AG10803 (cell line): ENCODE data around the gene GSTM4.
"Not testable (repeated sequence)": the region's sequence is repeated elsewhere in the genome, so short reads cannot be mapped to it uniquely, and the experiment has no call there.

Experiments used
- DNase-seq: peaks from one replicate; pipeline ENCODE4 v3.0.0; 2010; ENCODE audit warnings: low read depth
- H3K4me3 ChIP-seq: 2 replicates; pipeline ENCODE4 v1.5.1; 2011; ENCODE audit warnings: mild to moderate bottlenecking, low read length, control low read depth
- TF ChIP-seq, protein P1 (sequence below): conservative IDR thresholded peaks from 2 replicates; pipeline ENCODE4 v1.5.1; 2011; ENCODE audit warnings: mild to moderate bottlenecking, low read length, control low read depth, inconsistent platforms

Gene GSTM4

DNA sequence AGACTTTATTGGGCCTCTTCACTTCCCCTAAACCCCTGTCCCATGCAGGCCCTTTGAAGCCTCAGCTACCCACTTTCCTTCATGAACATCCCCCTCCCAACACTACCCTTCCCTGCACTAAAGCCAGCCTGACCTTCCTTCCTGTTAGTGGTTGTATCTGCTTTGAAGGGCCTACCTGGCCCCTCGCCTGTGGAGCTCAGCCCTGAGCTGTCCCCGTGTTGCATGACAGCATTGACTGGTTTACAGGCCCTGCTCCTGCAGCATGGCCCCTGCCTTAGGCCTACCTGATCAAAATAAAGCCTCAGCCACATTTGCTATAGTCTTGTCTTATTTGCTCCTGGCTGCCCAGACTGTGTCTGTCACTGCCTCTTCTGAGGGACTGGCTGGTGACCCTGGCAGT, 5.5 kb downstream of the GSTM4 start:
- no peak for DNase-seq
- no peak overlapping the region for H3K4me3 ChIP-seq
- TF ChIP-seq, protein P1, sequence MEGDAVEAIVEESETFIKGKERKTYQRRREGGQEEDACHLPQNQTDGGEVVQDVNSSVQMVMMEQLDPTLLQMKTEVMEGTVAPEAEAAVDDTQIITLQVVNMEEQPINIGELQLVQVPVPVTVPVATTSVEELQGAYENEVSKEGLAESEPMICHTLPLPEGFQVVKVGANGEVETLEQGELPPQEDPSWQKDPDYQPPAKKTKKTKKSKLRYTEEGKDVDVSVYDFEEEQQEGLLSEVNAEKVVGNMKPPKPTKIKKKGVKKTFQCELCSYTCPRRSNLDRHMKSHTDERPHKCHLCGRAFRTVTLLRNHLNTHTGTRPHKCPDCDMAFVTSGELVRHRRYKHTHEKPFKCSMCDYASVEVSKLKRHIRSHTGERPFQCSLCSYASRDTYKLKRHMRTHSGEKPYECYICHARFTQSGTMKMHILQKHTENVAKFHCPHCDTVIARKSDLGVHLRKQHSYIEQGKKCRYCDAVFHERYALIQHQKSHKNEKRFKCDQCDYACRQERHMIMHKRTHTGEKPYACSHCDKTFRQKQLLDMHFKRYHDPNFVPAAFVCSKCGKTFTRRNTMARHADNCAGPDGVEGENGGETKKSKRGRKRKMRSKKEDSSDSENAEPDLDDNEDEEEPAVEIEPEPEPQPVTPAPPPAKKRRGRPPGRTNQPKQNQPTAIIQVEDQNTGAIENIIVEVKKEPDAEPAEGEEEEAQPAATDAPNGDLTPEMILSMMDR: no peak

DNA sequence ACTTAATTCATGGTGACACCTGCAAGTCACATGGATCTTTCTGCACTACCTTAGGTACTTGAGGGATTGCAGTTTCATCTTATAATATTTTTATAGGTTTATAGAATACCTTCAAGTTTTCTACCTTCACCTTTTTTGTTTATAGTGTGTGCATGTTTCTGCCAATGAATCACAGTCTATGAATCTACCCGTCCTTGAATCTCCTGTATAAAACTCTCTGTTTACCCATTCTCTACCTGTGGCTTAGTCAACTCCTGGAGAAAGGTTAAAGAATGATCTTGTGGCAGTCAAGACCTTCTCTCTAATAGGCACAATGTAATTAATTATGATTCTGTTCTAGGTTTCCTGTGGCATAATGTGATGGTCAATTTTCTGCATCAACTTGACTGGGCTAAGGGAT, 8.8 kb downstream of the GSTM4 start:
- no peak for DNase-seq
- no peak overlapping the region for H3K4me3 ChIP-seq
- TF ChIP-seq, protein P1: no peak

DNA sequence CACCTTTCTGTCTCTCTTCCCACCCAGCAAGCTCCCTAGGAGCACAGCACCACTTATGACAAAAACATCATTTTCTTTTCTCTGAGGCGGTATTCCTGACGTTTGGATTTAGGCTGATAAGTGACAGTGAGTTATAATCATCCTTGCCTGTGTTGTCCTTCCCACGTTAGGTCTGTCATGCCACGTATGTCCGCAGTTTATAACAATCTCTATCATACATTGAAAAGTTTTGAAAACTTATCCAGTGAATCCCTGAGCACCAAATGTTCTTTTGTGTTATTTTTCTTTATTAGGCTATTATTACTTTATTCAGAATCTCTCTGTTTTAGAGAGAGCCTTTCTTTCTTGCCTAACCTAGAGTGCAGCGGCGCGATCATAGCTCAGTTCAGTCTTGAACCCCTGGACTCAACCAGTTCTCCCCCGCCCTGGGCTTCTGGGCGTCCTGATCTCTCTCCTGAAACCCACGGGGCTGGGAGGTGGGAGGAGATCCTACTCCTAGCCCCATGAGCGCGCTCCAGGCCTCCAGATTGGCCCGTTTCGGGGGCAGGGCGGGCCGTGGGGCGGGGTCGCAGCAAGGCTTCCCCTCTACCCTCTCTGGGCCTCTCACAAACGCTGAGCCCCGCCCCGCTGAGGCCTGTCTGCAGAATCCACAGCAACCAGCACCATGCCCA, 11.7 kb downstream of the GSTM4 start, which contains the start of gene GSTM2:
TSS of gene GSTM2 (plus strand) at position 606 of the 671 bp plus-strand sequence. CDS start at position 665, 59 bp downstream.
- TF ChIP-seq, protein P1: no peak
- peak within 1 kb of the TSS; percentile 68 for H3K4me3 ChIP-seq
- DNase-seq: peak; percentile 81

DNA sequence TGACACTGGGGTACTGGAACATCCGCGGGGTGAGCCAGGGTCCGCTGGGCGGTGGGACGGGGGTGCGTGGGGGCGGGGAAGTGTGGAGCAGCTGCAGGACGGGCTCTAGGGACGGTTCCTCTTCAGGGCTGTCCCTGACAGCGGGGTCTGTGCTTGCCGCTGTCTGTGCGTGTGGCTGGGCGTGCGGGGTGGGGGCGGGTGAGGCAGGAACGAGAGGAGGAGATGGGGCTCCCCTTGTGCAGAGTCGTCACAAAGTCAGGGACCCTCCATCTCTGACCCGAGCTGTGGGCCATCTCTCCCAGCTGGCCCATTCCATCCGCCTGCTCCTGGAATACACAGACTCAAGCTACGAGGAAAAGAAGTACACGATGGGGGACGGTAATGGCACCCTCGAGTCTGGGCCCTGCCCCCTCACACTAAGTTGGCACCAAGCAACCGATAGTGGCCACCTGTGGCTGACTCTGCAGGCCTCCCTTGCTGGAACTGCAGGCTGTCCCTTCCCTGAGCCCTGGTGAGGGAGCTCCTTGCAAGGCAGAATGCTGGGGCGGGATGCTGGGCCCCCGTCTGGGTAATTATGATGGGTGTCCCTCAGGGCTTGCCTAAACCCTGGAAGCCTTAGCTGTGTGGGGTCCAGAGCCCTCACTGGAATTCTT, 12.3 kb downstream of the GSTM4 start:
- peak overlapping the region; percentile 68 for H3K4me3 ChIP-seq
- DNase-seq: no peak
- TF ChIP-seq, protein P1: no peak

DNA sequence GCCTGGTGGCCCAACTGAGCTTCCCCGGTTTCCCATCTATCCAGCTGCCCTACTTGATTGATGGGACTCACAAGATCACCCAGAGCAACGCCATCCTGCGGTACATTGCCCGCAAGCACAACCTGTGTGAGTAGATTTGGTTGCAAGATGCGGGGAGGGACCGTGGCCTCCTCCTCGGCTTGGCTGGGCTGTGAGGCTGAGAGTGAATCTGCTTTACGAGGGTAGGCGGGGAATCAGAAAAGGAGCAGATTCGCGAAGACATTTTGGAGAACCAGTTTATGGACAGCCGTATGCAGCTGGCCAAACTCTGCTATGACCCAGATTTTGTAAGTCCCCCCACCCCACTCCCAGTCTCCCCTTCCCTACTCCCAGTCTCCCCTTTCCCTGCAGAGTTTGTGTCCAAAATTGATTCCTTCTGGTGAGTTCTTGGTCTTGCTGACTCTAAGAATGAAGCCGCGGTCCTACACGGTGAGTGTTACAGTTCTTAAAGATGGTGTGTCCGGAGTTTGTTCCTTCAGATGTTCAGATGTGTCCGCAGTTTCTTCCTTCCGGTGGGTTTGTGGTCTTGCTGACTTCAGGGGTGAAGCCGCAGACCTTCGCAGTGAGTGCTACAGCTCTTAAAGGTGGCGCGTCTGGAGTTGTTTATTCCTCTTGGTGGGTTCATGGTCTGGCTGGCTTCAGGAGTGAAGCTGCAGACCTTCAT, 13.5 kb downstream of the GSTM4 start:
- no peak for DNase-seq
- TF ChIP-seq, protein P1: no peak
- no peak overlapping the region for H3K4me3 ChIP-seq

DNA sequence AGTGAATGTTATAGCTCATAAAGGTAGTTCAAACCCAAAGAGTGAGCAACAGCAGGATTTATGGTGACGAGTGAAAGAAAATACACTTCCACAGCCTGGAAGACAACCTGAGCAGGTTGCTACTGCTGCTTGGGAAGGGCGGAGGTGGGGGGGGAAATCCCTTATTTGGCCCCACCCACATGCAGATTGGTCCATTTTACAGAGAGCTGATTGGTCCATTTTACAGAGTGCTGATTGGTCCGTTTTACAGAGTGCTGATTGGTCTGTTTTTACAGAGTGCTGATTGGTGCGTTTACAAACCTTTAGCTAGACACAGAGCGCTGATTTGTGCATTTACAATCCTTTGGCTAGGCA, 14.0 kb downstream of the GSTM4 start:
- H3K4me3 ChIP-seq, DNase-seq: not testable (repeated sequence)

DNA sequence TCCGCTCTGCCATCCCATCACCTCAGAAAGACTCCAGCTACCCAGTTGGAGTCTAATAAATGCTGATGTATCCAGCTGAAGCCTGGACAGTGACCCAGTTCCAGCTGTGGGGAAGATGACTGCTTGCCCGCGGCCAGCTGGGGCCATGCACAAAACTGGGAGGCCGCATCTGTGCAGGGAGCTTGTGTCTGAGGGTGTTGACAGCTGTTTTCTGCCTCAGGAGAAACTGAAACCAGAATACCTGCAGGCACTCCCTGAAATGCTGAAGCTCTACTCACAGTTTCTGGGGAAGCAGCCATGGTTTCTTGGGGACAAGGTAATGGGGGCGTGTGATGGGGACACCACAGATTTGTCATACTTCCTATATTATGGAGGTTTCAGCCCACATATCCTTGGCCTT, 15.2 kb downstream of the GSTM4 start:
- TF ChIP-seq, protein P1: no peak
- DNase-seq: no peak

DNA sequence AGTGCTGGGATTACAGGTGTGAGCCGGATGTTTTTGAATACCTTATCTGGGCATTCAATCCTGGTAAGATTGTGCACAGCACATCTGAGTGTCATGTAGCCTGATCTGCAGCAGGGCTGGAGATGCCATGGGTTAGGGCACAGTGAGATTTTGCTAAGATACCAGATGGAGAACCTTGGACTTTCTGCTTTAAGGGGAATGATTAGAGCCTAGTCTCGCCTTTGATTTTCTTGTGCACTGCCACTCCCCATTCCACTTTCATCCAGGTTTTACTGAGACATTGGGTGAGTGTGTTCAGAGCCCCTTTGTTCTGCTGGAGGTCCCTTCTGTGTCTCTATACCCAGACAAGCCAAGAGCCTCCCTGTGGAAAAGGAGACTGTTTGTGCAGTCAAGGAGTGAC, 18.0 kb downstream of the GSTM4 start:
- DNase-seq, H3K4me3 ChIP-seq: not testable (repeated sequence)

More for the DNA sequence above, 15.2 kb downstream of the GSTM4 start:
- H3K4me3 ChIP-seq: no peak overlapping the region

DNA sequence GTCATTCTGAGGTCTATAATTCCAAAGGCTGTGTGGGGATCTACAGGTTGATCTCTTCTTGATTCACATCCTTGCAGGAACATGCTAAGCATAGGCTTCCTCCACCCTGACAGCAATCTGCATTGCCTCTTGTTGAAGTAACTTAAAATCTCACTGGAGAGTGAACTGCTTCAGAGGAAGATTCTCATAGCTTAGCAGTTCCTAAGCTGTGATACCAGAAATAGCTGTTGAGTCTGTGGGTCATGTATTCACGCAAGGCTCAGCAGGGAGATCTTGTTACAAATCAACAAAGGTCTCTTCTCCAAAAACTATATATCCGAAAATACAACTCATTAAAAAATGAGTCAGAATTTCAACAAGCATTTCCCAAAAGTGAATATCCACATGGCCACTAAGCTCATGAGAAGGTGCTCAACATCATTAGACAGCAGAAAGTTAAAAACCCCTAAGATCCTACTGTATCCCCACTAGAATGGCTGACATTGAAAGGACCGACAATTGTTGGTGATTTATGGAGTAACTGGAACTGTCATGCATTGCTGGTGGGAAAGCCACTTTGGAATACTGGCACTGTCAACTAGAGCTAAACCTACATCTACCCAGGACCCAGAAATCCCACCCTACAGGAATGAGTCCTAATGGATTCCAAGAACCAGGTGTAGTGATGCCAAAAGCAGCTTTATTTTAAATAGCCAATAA, 20.9 kb downstream of the GSTM4 start:
- not testable (repeated sequence) for H3K4me3 ChIP-seq, DNase-seq
